IMR-90 (cell line): ENCODE data around the gene PDZRN3. TPM values are rescaled to one million over a fixed set of nuclear protein-coding genes. Genes with fewer than 3 reads are reported as not detected.
A peak's percentile ranks its signal among the peaks of the same experiment; 100 is the strongest.
"Not testable (repeated sequence)": the region's sequence is repeated elsewhere in the genome, so short reads cannot be mapped to it uniquely, and the experiment has no call there.

Experiments
- ATAC-seq: fragments of 200-7000 bp; cut with Tn5 transposase; 2 replicates; pipeline ENCODE4 v1.9.1; 2020; ENCODE audit warnings: low read depth, mild to moderate bottlenecking, moderate library complexity
- BruUV-seq: library from RNA; stranded (reverse); fragments of 400-500 nt; replicated peaks from 2 replicates; lab custom pipeline; 2021; lab: Mats Ljungman, UMichigan
- CTCF ChIA-PET: fragments of 300-600 bp; formaldehyde crosslinking; extraction: SDS; loops from one replicate; lab custom pipeline; 2021; ENCODE audit warnings: antibody characterized with exemption; lab: Yijun Ruan, JAX
- POLR2A ChIA-PET: fragments of 300-600 bp; sonication (Branson Sonifier 250); formaldehyde crosslinking; loops from one replicate; lab custom pipeline; 2022; ENCODE audit warnings: antibody characterized with exemption; ENCODE audit not compliant: unreplicated experiment; lab: Charles Lee
- DNase-seq: peaks from one replicate; pipeline ENCODE4 v3.0.0; 2013
- H2AFZ ChIP-seq: replicated peaks from 2 replicates; pipeline ENCODE3; 2013; ENCODE audit warnings: low read length, mild to moderate bottlenecking; ENCODE audit not compliant: poor library complexity
- H2AK5ac ChIP-seq: 2 replicates; pipeline ENCODE4 v1.6.1; 2013; ENCODE audit warnings: low read depth, low read length, inconsistent platforms
- H2AK9ac ChIP-seq: replicated peaks from 2 replicates; pipeline ENCODE3; 2013; ENCODE audit warnings: mild to moderate bottlenecking, low read depth, low read length, moderate library complexity; ENCODE audit not compliant: poor library complexity
- H2BK120ac ChIP-seq: 2 replicates; pipeline ENCODE4 v1.6.1; 2013; ENCODE audit warnings: low read depth, low read length, inconsistent platforms
- H2BK15ac ChIP-seq: 3 replicates; pipeline ENCODE4 v1.6.1; 2013; ENCODE audit warnings: low read depth, low read length, inconsistent platforms
- H2BK20ac ChIP-seq: 2 replicates; pipeline ENCODE4 v1.6.1; 2013; ENCODE audit warnings: low read depth, mild to moderate bottlenecking, inconsistent platforms, low read length, moderate library complexity
- H2BK5ac ChIP-seq: 2 replicates; pipeline ENCODE4 v1.6.1; 2013; ENCODE audit warnings: mild to moderate bottlenecking, low read depth, low read length, inconsistent platforms; ENCODE audit not compliant: poor library complexity, severe bottlenecking
- H3K14ac ChIP-seq: replicated peaks from 2 replicates; pipeline ENCODE4 v1.6.1; 2013; ENCODE audit warnings: low read depth, low read length, inconsistent platforms
- H3K18ac ChIP-seq: 2 replicates; pipeline ENCODE4 v1.6.1; 2013; ENCODE audit warnings: low read depth, low read length, control low read depth
- H3K23ac ChIP-seq: 2 replicates; pipeline ENCODE4 v1.6.1; 2013; ENCODE audit warnings: low read depth, low read length, inconsistent platforms
- H3K27ac ChIP-seq: 2 replicates; pipeline ENCODE4 v1.5.1; 2013; ENCODE audit warnings: mild to moderate bottlenecking, control low read depth, low read length; ENCODE audit not compliant: insufficient read depth
- H3K27me3 ChIP-seq: 2 replicates; pipeline ENCODE4 v1.6.1; 2013; ENCODE audit warnings: low read length; ENCODE audit not compliant: control insufficient read depth, insufficient read depth
- H3K36me3 ChIP-seq: 2 replicates; pipeline ENCODE4 v1.6.1; 2013; ENCODE audit warnings: low read length, mixed read lengths; ENCODE audit not compliant: control insufficient read depth, insufficient read depth
- H3K4ac ChIP-seq: 2 replicates; pipeline ENCODE4 v1.6.1; 2013; ENCODE audit warnings: low read depth, low read length, inconsistent platforms
- H3K4me1 ChIP-seq: 2 replicates; pipeline ENCODE4 v1.6.1; 2013; ENCODE audit warnings: low read length, mixed read lengths; ENCODE audit not compliant: control insufficient read depth, insufficient read depth
- H3K4me2 ChIP-seq: 2 replicates; pipeline ENCODE4 v1.6.1; 2013; ENCODE audit warnings: low read depth, mild to moderate bottlenecking, control low read depth, low read length, moderate library complexity
- H3K4me3 ChIP-seq: 2 replicates; pipeline ENCODE4 v1.5.1; 2013; ENCODE audit warnings: low read depth, mild to moderate bottlenecking, control low read depth, low read length, moderate library complexity; ENCODE audit not compliant: insufficient read depth
- H3K56ac ChIP-seq: 2 replicates; pipeline ENCODE4 v1.6.1; 2013; ENCODE audit warnings: low read length, inconsistent platforms; ENCODE audit not compliant: insufficient read depth; ENCODE audit errors: extremely low read depth
- H3K79me1 ChIP-seq, 2 experiments: 2 replicates each; pipeline ENCODE4 v1.6.1; 2013; ENCODE audit warnings: low read length in 2 of 2, inconsistent platforms in 1 of 2, low read depth in 1 of 2
- H3K9ac ChIP-seq: 2 replicates; pipeline ENCODE4 v1.6.1; 2013; ENCODE audit warnings: low read depth, low read length, control low read depth
- H3K9me1 ChIP-seq: 2 replicates; pipeline ENCODE4 v1.6.1; 2013; ENCODE audit warnings: low read length, inconsistent platforms; ENCODE audit not compliant: insufficient read depth
- H3K9me3 ChIP-seq: 2 replicates; pipeline ENCODE4 v1.6.1; 2013; ENCODE audit warnings: low read length; ENCODE audit not compliant: control insufficient read depth, insufficient read depth
- H4K20me1 ChIP-seq: 2 replicates; pipeline ENCODE4 v1.6.1; 2013; ENCODE audit warnings: low read length, inconsistent platforms; ENCODE audit not compliant: insufficient read depth
- H4K5ac ChIP-seq: 2 replicates; pipeline ENCODE4 v1.6.1; 2013; ENCODE audit warnings: mild to moderate bottlenecking, low read depth, low read length, control low read depth
- H4K8ac ChIP-seq, 2 experiments: 2 replicates each; pipeline ENCODE4 v1.6.1; 2013; ENCODE audit warnings: low read depth in 2 of 2, low read length in 2 of 2, control low read depth in 1 of 2, inconsistent platforms in 1 of 2
- H4K91ac ChIP-seq: 2 replicates; pipeline ENCODE4 v1.6.1; 2013; ENCODE audit warnings: low read depth, low read length, inconsistent platforms; ENCODE audit not compliant: insufficient read depth
- CEBPB ChIP-seq: IDR thresholded peaks from 2 replicates; pipeline ENCODE4 v1.6.1; 2012; ENCODE audit warnings: low read depth, low read length, improper control_type of control experiment
- WGBS, 2 experiments: methylation state at CpG; one replicate each; pipeline versions ENCODE4 v1.1.5 to v1.1.7; 2013; ENCODE audit warnings: missing lambda C conversion rate in 2 of 2; ENCODE audit not compliant: insufficient read length in 1 of 2; ENCODE audit errors: extremely low coverage in 2 of 2; 5-methylcytosine and 5-hydroxymethylcytosine counted together
- dilution Hi-C: fragments of 300-500 bp; cut with HindIII; formaldehyde crosslinking; loops from one replicate; pipeline ENCODE4 v1.14.3; 2018; ENCODE audit warnings: low sequenced_read_pairs; ENCODE audit not compliant: unreplicated experiment
- in situ Hi-C: fragments of 300-500 bp; cut with MboI; formaldehyde crosslinking; loops from 3 replicates; pipeline ENCODE4 v1.14.3; 2019; ENCODE audit warnings: low sequenced_read_pairs, inconsistent platforms, mixed read lengths
- intact Hi-C: fragments of 100-400 bp; cut with micrococcal nuclease; formaldehyde crosslinking; loops from 2 replicates; pipeline ENCODE4 v1.10.0; 2022
- polyA plus RNA-seq, 3 experiments: library from polyadenylated mRNA; depleted of rRNA; stranded (reverse); fragments of >200 nt; gene quantifications; 2 replicates each; pipeline ENCODE4 v1.2.3, GENCODE V29; 2012; ENCODE audit warnings: low replicate concordance in 1 of 3
- total RNA-seq: library from RNA; depleted of rRNA; stranded (reverse); fragments of >200 nt; gene quantifications from 2 replicates; pipeline ENCODE4 v1.2.3, GENCODE V29; 2012

Gene PDZRN3
- total and polyA plus RNA-seq, 2 of the 4 experiments (the other 2 are of a cell fraction), result 9.4 to 17.0 TPM

- H2BK15ac ChIP-seq, H2AK9ac ChIP-seq, POLR2A ChIA-PET, dilution Hi-C loops, H3K9me1 ChIP-seq, H3K79me1 ChIP-seq, H3K14ac ChIP-seq, BruUV-seq, H4K5ac ChIP-seq, H3K18ac ChIP-seq, ATAC-seq, intact Hi-C loops, H3K56ac ChIP-seq, H3K23ac ChIP-seq, H2AFZ ChIP-seq, H3K27me3 ChIP-seq, H4K91ac ChIP-seq, H2BK5ac ChIP-seq, H2AK5ac ChIP-seq, H3K4me3 ChIP-seq, H3K9ac ChIP-seq, H3K36me3 ChIP-seq, H3K9me3 ChIP-seq, H3K4me1 ChIP-seq, H2BK120ac ChIP-seq, H4K8ac ChIP-seq, H4K20me1 ChIP-seq, H3K4ac ChIP-seq, H2BK20ac ChIP-seq, H3K27ac ChIP-seq: not testable (repeated sequence)
- no CpG with 5 or more reads among the region's 5 CpGs for whole genome bisulfite sequencing, 2 experiments
- DNase-seq, result peak; percentile 50
- in situ Hi-C loops, result loop anchor here (5.0 kb wide), 1 partner anchor 33 kb away; no protein-coding TSS in a partner anchor
- CTCF ChIA-PET, result interaction anchor here (0.6 kb wide), 1 partner anchor 270 kb away, joined by 5 read pairs; no protein-coding TSS in a partner anchor
- peak; percentile 40; the same call in 1 of the 2 replicates for TF ChIP-seq CEBPB
- H3K4me2 ChIP-seq, result peak overlapping the region; percentile 20; the same call in 1 of the 2 replicates
Observed at GRCh38 chr3:73464126-73464525, 160.6 kb downstream of the PDZRN3 start.
